ENCODE data around the gene NUMA1.

The NUMA1 gene

GRCh38 chr11:72013765-72014711 lies 66.3 kb downstream of the NUMA1 start:
- DNase-seq: no peak

GRCh38 chr11:72012897-72013721 lies 67.2 kb downstream of the NUMA1 start:
- DNase-seq: no peak

- no peak for DNase-seq
These were observed 68.2 kb downstream of the NUMA1 start for GRCh38 chr11:72012091-72012630.

GRCh38 chr11:72010529-72011233 lies 69.7 kb downstream of the NUMA1 start:
- no peak for DNase-seq

- DNase-seq: no peak
These were observed 71.2 kb downstream of the NUMA1 start for GRCh38 chr11:72009156-72009555.

GRCh38 chr11:72008728-72009127 lies 71.6 kb downstream of the NUMA1 start:
- no peak for DNase-seq

GRCh38 chr11:72007587-72007986 lies 72.8 kb downstream of the NUMA1 start:
- no peak for DNase-seq

- no peak for DNase-seq
These were observed 73.3 kb downstream of the NUMA1 start for GRCh38 chr11:72007089-72007476.

- no peak for DNase-seq
These were observed 73.8 kb downstream of the NUMA1 start for GRCh38 chr11:72006309-72007088.

- no peak for DNase-seq
These were observed 74.7 kb downstream of the NUMA1 start for GRCh38 chr11:72005347-72006260.

GRCh38 chr11:72004515-72005346 lies 75.6 kb downstream of the NUMA1 start:
- DNase-seq: no peak

GRCh38 chr11:72003776-72004171 lies 76.6 kb downstream of the NUMA1 start:
- no peak for DNase-seq

- no peak for DNase-seq
These were observed 77.2 kb downstream of the NUMA1 start for GRCh38 chr11:72002841-72003775.

- DNase-seq: no peak
These were observed 78.3 kb downstream of the NUMA1 start for GRCh38 chr11:72001834-72002591.

- DNase-seq: no peak
These were observed 79.1 kb downstream of the NUMA1 start for GRCh38 chr11:72001285-72001684.

GRCh38 chr11:72000202-72000867 lies 80.0 kb downstream of the NUMA1 start:
- DNase-seq: no peak

GRCh38 chr11:71999798-72000197 lies 80.5 kb downstream of the NUMA1 start:
- DNase-seq: no peak
